DMS153 treated with DMSO at 0.1 percent for 48 hours (cell line): ENCODE data around the gene MYLK4.

Source experiments
- DNase-seq: peaks from one replicate; lab custom pipeline; 2025; ENCODE audit not compliant: unreplicated experiment; lab: John Stamatoyannopoulos, UW

The MYLK4 gene

GRCh38 chr6:2734488-2735166 lies 16.1 kb downstream of the MYLK4 start:
- no peak for DNase-seq

- DNase-seq = no peak
These were observed 16.8 kb downstream of the MYLK4 start for GRCh38 chr6:2733736-2734480.

DNA sequence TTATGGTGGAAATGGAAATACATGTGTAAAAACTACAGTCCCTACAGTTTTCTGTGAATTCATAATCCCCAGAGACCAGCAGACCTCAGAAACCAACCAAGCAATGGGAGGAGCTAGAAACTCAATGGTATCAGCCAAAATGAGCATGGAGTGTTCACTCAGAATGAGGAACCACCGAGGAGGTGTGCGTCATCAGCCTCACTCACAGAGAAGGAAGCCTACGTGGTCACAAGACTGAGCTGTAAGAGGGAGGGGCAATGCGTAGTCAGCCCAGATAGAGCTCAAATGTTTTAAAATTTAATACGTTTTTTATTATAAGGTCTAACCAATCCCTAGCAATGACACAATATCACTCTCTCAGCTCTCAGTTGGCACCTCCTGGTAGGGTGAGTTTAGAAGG lies 17.4 kb downstream of the MYLK4 start:
- no peak for DNase-seq

- no peak for DNase-seq
These were observed 18.1 kb downstream of the MYLK4 start for GRCh38 chr6:2732503-2733089.

DNA sequence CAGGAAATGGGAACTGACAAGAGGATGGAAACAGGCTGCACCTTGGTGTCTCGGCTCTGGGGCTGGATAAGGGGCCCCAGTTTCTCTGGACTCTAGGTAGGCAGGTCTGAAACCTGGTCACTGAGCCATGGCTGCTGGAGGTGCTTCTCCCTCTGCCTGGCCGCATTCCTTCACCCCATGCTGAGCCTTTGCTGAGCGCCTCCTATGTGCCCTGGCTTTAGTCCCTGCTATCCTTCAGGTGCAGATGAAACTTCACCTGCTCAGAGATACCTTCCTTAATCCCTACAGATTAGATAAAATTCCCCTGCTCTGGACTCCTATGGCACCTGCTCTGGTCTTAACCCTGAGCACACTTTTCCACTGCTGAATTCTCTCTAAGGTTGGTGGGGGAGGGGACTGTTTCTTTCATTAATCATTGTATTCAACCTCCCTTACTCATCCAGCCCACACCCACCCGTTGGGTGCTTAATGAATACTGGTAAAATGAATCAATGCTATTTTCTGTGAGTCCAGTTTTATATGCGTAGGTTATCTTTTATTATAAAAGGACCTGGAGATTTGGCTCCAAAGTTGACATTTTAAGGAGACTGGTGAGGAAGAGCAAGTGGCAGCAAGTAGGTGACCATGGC lies 19.3 kb downstream of the MYLK4 start:
- no peak for DNase-seq

GRCh38 chr6:2730353-2731107 lies 20.2 kb downstream of the MYLK4 start:
- no peak for DNase-seq

- no peak for DNase-seq
These were observed 20.8 kb downstream of the MYLK4 start for GRCh38 chr6:2729921-2730320.

DNA sequence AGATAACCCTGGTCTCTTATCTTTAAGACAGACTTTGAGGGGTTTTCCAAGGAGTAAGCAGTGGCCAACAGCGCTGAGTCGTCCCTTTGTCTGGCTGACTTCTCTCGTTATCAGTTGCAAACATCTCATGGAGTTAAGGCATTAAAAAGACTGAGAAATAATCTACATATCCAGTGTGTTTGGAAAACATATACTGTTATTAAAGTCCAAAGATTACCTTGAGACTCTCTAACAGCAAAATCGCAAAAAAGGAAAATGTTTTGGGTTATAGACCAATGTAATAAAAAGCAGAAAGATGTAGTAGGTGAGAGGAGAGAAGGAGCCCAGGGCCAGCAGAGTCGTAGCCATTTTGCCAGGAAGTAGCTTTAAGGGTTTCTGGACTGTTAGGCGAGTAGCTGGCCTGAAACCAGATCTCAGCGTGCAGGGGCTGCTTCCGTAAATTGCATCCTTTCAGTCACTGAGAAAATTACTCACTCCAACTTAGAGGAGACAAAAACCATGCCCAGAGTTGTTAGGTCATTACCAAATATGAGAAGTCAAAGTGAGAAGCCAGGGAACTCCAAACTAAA lies 24.6 kb downstream of the MYLK4 start:
- DNase-seq = no peak

DNA sequence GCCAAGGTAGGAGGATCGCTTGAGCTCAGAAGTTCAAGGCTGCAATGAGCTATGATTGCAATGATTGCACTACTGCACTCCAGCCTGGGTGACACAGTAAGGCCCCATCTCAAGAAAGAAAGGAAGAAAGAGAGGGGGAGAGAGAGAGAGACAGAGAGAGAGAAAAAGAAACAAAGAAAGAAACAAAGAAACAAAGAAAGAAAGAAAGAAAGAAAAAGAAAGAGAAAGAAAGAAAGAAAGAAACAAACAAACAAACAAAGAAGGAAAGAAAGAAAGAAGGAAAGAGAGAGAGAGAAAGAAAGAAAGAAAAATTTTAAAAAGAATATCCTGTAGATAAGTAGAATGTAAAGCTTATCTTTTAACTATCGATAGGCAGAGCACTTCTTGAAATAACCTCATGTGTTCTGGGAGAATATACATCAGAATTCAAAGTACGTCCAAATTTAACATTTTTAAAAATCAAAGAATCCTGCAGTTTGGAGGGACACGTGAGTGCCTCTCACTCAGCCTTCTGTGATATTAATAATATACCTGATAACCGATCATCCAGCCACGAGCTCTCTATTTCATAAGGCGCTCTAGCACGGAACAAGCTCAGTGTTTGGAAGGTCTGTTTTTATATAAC lies 25.2 kb downstream of the MYLK4 start:
- no peak for DNase-seq

DNA sequence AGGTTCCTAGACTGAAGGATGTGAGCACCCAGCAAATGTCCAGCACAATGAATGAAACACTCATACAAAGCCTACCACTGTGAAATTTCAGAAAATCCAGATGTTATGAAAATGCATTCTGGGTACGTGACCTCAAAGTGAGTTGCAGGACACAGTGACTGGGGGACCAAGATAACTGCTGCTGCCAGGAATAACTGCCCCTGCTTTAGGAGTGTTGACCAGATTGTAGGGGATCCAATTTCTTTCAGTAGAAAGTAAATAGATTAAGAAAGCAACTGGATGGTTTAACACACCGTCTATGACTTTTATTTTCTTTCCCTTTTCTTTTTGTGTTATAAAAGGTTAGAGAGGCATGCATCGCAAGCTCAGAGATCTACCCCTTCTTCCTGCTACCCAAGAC lies 29.5 kb downstream of the MYLK4 start:
- DNase-seq = no peak

DNA sequence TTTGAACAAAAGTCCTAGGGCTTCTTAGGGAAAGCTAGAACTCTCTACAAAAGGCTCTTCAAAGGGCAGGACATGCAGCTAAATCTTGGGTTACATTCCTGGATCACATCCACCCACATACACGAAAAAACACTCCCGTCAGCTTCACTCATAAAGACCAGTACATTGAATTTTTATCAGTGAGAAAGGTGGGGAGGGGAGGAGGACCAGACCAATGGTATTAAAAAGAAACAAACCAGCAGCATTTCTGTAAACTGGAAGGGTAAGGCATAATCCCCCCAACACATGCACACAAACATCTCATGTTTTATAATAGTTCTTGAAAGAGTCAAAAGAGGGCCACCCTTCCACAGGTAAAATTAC lies 31.6 kb downstream of the MYLK4 start:
- DNase-seq = no peak

GRCh38 chr6:2718334-2719092 lies 32.2 kb downstream of the MYLK4 start:
- DNase-seq = no peak

DNA sequence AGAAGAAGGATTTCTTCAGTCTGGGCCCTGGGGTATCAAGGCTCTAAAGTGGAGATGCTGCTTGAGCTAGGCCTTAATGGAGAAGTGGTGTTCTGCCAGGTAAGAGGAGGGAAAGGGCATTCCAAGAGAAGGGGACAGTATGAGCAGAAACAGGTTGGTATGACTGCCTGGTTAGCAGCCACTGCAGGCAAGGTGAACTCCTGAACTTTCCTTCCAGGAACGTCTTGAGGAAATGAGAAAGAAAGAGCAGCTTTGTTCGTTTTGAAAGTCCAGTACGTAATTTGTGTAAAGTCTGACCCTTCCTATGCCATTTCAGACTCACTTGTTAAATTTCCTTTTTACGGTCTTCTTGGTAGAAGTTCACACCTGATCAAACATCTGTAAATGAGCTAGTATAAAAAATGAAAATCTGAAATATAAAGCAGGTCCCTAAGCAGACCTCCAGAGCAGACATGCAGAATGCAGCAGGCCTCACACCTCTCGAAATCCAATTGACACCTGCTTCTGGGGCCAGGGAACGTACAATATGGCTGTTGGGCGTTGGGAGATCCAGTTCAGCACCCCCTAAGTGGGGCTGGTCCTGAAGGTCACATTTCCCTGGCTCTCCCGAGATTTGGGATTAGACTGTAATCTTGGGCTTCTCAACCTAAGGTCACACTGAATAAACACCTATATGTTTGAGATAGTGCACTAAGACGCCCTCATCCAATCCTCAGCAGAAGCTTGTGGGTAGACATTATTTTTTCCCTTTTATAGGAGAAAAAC lies 33.6 kb downstream of the MYLK4 start:
- no peak for DNase-seq

DNA sequence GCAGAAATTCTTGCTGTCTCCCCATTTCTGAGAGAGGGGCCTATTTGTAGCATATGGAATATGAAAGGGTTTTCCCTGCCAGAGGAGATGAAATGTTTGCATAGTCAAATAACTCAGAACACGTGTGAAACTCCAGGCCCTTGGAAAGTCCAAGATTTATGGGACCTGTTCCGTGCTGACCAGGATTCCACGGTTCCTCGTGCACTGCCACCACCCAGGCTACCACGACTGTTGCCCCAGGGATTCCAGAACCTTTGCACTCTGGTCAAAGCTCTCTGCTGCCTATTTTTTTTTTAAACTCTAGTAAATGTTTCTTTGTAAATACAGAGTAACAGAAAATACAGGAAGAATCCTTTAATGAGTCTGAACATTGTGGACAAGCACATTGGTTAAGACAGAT lies 35.0 kb downstream of the MYLK4 start:
- no peak for DNase-seq

DNA sequence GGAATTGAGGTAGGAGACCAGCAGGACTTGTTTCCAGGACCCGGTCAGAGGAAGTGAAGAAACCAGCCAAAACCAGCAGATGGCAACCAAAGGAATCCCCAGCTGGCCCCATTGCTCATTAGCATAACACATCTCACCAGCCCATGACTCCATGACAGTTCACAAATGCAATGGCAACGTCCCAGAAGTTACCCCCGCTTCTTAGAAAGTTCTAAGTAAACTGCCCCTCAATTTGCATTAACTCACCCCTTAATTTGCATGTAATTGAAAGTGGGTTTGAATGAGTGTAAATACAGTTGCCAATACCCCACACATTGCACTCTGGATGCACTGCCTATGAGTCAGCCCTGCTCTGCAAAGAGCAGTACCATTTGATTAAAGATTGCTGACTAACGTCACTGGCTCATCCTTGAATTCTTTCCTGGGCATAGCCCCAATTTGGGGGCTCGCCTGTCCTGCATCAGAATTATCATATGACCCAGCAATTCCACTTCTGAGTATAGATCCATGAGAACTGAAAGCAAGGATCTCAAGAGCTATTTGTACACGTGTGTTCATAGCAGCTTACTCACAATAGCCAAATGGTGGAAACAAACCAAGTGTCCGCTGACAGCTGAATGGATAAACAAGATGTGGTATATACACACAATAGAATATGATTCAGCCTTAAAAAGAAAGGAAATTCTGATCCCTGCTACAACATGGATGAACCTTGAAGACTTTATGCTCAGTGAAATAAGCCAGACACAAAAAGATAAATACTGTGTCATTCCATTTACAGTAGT lies 36.4 kb downstream of the MYLK4 start:
- no peak for DNase-seq

DNA sequence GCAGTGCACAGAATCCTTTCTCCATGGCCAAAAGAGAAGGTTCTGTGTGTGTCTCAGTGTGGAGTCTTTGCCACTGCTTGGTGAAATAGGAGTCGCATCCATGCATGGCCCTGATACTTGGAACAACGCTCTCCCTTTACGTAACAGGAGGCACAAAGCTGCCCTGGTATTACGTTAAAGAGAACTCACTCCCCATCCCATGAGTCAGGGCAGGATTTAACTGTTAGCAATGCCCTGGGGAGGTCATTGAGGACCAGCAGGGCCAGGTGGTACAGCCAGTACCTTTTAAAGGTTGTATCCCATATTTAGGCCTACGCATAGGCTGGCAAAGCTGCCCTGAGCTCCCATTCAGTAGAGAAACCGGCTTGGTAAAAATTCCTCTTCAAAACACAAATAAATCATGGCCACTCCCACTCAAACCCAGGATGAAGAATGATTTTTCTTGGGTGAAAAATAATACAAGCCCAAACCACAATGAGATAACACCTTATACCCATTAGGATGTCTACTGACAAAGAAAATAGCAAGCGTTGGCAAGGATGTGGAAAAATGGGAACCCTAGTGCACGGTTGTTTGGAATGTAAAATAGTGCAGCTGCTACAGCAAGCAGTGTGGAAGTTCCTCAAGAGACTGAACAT lies 37.1 kb downstream of the MYLK4 start:
- DNase-seq = no peak

- DNase-seq = no peak
These were observed 38.6 kb downstream of the MYLK4 start for GRCh38 chr6:2712102-2712501.

DNA sequence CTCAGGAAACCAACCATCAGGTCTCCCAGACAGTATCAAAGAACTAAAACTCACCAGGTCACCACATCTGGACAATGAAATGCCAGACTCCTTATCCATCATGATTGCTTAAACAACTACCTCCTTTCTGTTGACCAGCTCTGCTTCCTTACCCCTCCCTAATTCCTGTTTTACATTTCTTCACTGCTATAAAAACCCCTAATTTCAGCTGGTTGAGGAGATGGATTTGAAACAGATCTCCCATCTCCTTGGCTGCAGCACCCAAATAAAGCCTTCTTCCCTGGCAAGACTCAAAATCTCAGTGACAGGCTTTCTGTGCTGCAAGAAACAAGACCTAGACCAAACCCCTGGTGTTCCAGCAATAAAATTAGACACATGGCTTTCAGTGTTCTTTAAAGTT lies 40.3 kb downstream of the MYLK4 start:
- no peak for DNase-seq
